ENCODE measurements around the gene MOSPD3. TPM values are rescaled to one million over a fixed set of nuclear protein-coding genes. Genes with fewer than 3 reads are reported as not detected.

The MOSPD3 gene
- 16.7 to 21.3 TPM (median 19.8 TPM) in 5 replicates for total RNA-seq (2022; extraction: Qiagen RNA extraction)

GRCh38 chr7:100611983-100612729 lies at the start of gene MOSPD3:
Gene MOSPD3, plus strand, starts transcription at chr7:100612540. Its CDS starts 252 bp downstream, at chr7:100612792.

GRCh38 chr7:100573691-100574361 lies 38.5 kb upstream of the MOSPD3 start, which contains the start of gene SAP25:
Gene SAP25, minus strand, starts transcription at chr7:100573900. Its CDS starts 158 bp downstream, at chr7:100573742.

GRCh38 chr7:100585511-100586265 lies 26.7 kb upstream of the MOSPD3 start, which contains the start of gene LRCH4:
Gene LRCH4, minus strand, starts transcription at chr7:100586129. Its CDS starts 29 bp downstream, at chr7:100586100.

GRCh38 chr7:100586266-100587025 lies 25.9 kb upstream of the MOSPD3 start, which contains the start of gene FBXO24:
Gene FBXO24, plus strand, starts transcription at chr7:100586328. Its CDS starts 298 bp downstream, at chr7:100586626.

GRCh38 chr7:100641463-100641859 lies 29.1 kb downstream of the MOSPD3 start, which contains the start of gene TFR2:
Gene TFR2, minus strand, starts transcription at chr7:100641552. Its CDS starts 43 bp downstream, at chr7:100641509.

GRCh38 chr7:100655908-100656674 lies 43.8 kb downstream of the MOSPD3 start, which contains the start of gene ACTL6B:
Gene ACTL6B, minus strand, starts transcription at chr7:100656448. Its CDS starts 94 bp downstream, at chr7:100656354.

Other genes with a start within 250 kb of the MOSPD3 start
- gene PILRA, start 239.1 kb upstream of the MOSPD3 start, total RNA-seq (2022; extraction: Qiagen RNA extraction) = 4.1 to 6.3 TPM (median 4.4 TPM) in 5 replicates
- gene ZCWPW1, start 183.8 kb upstream of the MOSPD3 start, total RNA-seq (2022; extraction: Qiagen RNA extraction) = 0.85 to 1.9 TPM (median 1.3 TPM) in 5 replicates
- gene MEPCE, start 182.7 kb upstream of the MOSPD3 start, total RNA-seq (2022; extraction: Qiagen RNA extraction) = 38.4 to 47.7 TPM (median 42.2 TPM) in 5 replicates
- 31.6 to 58.1 TPM (median 51.3 TPM) in 5 replicates for gene PPP1R35, start 176.0 kb upstream of the MOSPD3 start, total RNA-seq (2022; extraction: Qiagen RNA extraction)
- 0.48 to 0.94 TPM (median 0.89 TPM) in 5 replicates for gene SPACDR, start 148.3 kb upstream of the MOSPD3 start, total RNA-seq (2022; extraction: Qiagen RNA extraction)
- gene TSC22D4, start 133.3 kb upstream of the MOSPD3 start, total RNA-seq (2022; extraction: Qiagen RNA extraction) = 43.7 to 57.5 TPM (median 54.5 TPM) in 5 replicates
- 2.7 to 6.3 TPM (median 4.1 TPM) in 5 replicates for gene NYAP1, start 128.6 kb upstream of the MOSPD3 start, total RNA-seq (2022; extraction: Qiagen RNA extraction)
- 26.8 to 45.2 TPM (median 37.4 TPM) in 5 replicates for gene AGFG2, start 73.3 kb upstream of the MOSPD3 start, total RNA-seq (2022; extraction: Qiagen RNA extraction)
- 0.34 to 0.60 TPM (median 0.53 TPM) in 4 of 5 replicates, not detected in the other for gene SAP25, start 38.6 kb upstream of the MOSPD3 start, total RNA-seq (2022; extraction: Qiagen RNA extraction)
- gene LRCH4, start 26.4 kb upstream of the MOSPD3 start, total RNA-seq (2022; extraction: Qiagen RNA extraction) = 12.3 to 18.3 TPM (median 16.0 TPM) in 5 replicates
- 0.12 to 0.56 TPM (median 0.28 TPM) in 4 of 5 replicates, not detected in the other for gene FBXO24, start 26.2 kb upstream of the MOSPD3 start, total RNA-seq (2022; extraction: Qiagen RNA extraction)
- gene PCOLCE, start 10.2 kb upstream of the MOSPD3 start, total RNA-seq (2022; extraction: Qiagen RNA extraction) = 7.7 to 12.2 TPM (median 8.8 TPM) in 5 replicates
- gene TFR2, start 29.0 kb downstream of the MOSPD3 start, total RNA-seq (2022; extraction: Qiagen RNA extraction) = 1.7 to 3.0 TPM (median 2.7 TPM) in 5 replicates
- gene ACTL6B, start 43.9 kb downstream of the MOSPD3 start, total RNA-seq (2022; extraction: Qiagen RNA extraction) = not detected in 5 replicates
- gene GNB2, start 61.2 kb downstream of the MOSPD3 start, total RNA-seq (2022; extraction: Qiagen RNA extraction) = 164 to 260 TPM (median 253 TPM) in 5 replicates
- 11.8 to 23.5 TPM (median 18.2 TPM) in 5 replicates for gene GIGYF1, start 81.7 kb downstream of the MOSPD3 start, total RNA-seq (2022; extraction: Qiagen RNA extraction)
- 69.2 to 97.1 TPM (median 91.2 TPM) in 5 replicates for gene POP7, start 93.6 kb downstream of the MOSPD3 start, total RNA-seq (2022; extraction: Qiagen RNA extraction)
- 0.10 to 0.12 TPM in 2 of 5 replicates, not detected in the others for gene EPO, start 107.9 kb downstream of the MOSPD3 start, total RNA-seq (2022; extraction: Qiagen RNA extraction)
- gene ZAN, start 121.1 kb downstream of the MOSPD3 start, total RNA-seq (2022; extraction: Qiagen RNA extraction) = not detected in 5 replicates
- 33.1 to 44.5 TPM (median 43.5 TPM) in 5 replicates for gene EPHB4, start 215.0 kb downstream of the MOSPD3 start, total RNA-seq (2022; extraction: Qiagen RNA extraction)
- 9.2 to 17.7 TPM (median 14.8 TPM) in 5 replicates for gene SLC12A9, start 240.2 kb downstream of the MOSPD3 start, total RNA-seq (2022; extraction: Qiagen RNA extraction)

All from A549 treated with Mapracorat at 1 μM for 4 hours (cell line).